ENCODE measurements around the gene TOMM20.

Gene TOMM20

GRCh38 chr1:235128456-235129328, at the start of gene TOMM20 (continued):
- 0 out of 2 replicates have a peak, but pooled peaks have one; percentile 49 for TF ChIP-seq ZBTB21 (tag by site-specific recombination; IDR thresholded peaks at IDR 0.05)
- no peak for TF ChIP-seq ZNF221 (tag by site-specific recombination; IDR thresholded peaks at IDR 0.05; ENCODE audit: borderline replicate concordance)
- TF ChIP-seq ZNF76 (tag by site-specific recombination; IDR thresholded peaks at IDR 0.05; ENCODE audit: borderline replicate concordance, low read depth): peak; percentile 82; the same call in 1 of the 2 replicates
- peak; percentile 96 for TF ChIP-seq ZFP37 (tag by site-specific recombination; IDR thresholded peaks at IDR 0.05)
- TF ChIP-seq TCF7L2 (IDR thresholded peaks at IDR 0.05; ENCODE audit: borderline replicate concordance, low read depth, low read length): 0 out of 2 replicates have a peak, but pooled peaks have one; percentile 33
- no peak for TF ChIP-seq ZNF785 (tag by site-specific recombination; IDR thresholded peaks at IDR 0.05)
- no peak for TF ChIP-seq ZNF114 (tag by site-specific recombination; IDR thresholded peaks at IDR 0.05)
- TF ChIP-seq ZNF280C (tag by site-specific recombination; IDR thresholded peaks at IDR 0.05): no peak
- peak; percentile 94 for TF ChIP-seq ZNF18 (tag by site-specific recombination; IDR thresholded peaks at IDR 0.05)
- no peak for TF ChIP-seq HIC1 (tag by site-specific recombination; IDR thresholded peaks at IDR 0.05)
- TF ChIP-seq CTCF (tag by site-specific recombination; IDR thresholded peaks at IDR 0.05): peak; percentile 86
- TF ChIP-seq ZNF132 (tag by site-specific recombination; IDR thresholded peaks at IDR 0.05; ENCODE audit: borderline replicate concordance): no peak
- peak; percentile 80 for TF ChIP-seq SP2 (tag by site-specific recombination; IDR thresholded peaks at IDR 0.05)
- TF ChIP-seq ZNF140 (tag by site-specific recombination; IDR thresholded peaks at IDR 0.05): no peak
- TF ChIP-seq ZFHX2 (tag by site-specific recombination; conservative IDR thresholded peaks at IDR 0.05): peak; percentile 75
- peak; percentile 56; the same call in 1 of the 2 replicates for TF ChIP-seq ZSCAN4 (tag by site-specific recombination; IDR thresholded peaks at IDR 0.05)
- 0 out of 2 replicates have a peak, but pooled peaks have one; percentile 42 for TF ChIP-seq BCL11B (tag by site-specific recombination; IDR thresholded peaks at IDR 0.05; ENCODE audit: low read depth)
- TF ChIP-seq PATZ1 (tag by site-specific recombination; IDR thresholded peaks at IDR 0.05): no peak; the same call in 1 of the 2 replicates
- TF ChIP-seq REST (tag by site-specific recombination; IDR thresholded peaks at IDR 0.05): peak; percentile 41; the same call in 1 of the 2 replicates
- no peak for TF ChIP-seq ZNF350 (tag by site-specific recombination; IDR thresholded peaks at IDR 0.05)
- peak; percentile 94 for TF ChIP-seq ZIC2 (tag by site-specific recombination; IDR thresholded peaks at IDR 0.05)
- peak; percentile 87 for TF ChIP-seq YY1 (tag by site-specific recombination; IDR thresholded peaks at IDR 0.05)
- TF ChIP-seq ZNF239 (tag by site-specific recombination; IDR thresholded peaks at IDR 0.05): peak; percentile 32; the same call in 1 of the 2 replicates
